NCI-H82 (cell line): ENCODE measurements around the gene SSH2.
"Not testable (repeated sequence)": the region's sequence is repeated elsewhere in the genome, so short reads cannot be mapped to it uniquely, and the experiment has no call there.

Source experiments
- DNase-seq: peaks from one replicate; lab custom pipeline; 2025; lab: John Stamatoyannopoulos, UW

Gene SSH2

DNA sequence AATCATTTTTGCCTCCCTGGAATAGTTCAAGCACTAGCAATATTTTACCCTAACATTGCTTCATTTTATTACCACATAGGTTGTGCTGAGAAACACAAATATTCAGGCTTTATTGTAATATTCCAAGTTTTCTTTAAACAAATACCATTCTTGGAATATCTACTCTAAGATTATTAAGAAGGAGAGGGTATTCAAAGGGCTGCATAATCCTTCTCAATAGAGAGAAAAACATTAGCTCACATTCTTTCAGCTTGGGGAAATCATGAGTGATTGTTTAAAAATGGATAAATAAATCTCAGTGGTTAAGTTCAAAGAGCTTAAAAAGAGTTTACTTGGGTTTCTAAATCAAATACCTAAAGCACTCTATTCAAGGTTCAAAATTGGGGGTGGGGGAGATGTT lies 195.4 kb downstream of the SSH2 start:
- no peak for DNase-seq

DNA sequence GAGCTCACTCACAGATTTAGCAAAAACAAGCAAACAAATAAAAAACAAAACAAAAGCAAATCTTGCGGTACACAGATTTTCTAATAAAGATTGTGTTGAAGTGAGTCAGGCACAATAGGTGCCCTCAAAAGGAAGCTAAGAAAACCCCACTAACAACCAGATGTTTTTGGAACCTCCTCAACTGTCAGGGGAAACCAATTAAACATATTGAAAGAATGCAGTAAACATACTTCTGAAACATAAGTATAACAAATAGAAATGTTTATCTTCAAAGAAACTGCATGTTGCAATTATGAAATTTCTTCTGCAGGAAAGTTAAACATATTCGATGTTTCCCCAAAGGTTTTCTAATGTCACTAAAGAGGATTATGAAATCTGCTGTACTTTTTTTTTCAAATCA lies 196.9 kb downstream of the SSH2 start:
- no peak for DNase-seq

DNA sequence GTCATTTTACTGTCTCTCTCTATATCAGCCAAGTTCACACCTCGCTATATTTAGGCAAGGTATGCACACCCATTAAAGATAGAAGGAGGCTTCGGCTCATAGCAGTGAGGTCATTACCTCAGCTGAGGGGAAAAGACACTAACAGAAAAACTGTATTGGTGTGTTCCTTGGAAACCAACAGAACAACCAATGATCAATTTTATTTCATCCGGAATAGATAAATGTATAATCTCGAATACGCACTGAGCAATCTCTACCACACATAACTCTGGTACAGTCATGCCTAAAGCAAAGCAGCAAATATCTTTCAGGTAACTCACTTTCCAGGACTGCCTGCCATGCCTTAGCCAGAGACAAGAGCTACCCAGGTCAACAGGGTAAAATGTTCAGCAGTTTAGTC lies 197.4 kb downstream of the SSH2 start:
- DNase-seq: no peak

DNA sequence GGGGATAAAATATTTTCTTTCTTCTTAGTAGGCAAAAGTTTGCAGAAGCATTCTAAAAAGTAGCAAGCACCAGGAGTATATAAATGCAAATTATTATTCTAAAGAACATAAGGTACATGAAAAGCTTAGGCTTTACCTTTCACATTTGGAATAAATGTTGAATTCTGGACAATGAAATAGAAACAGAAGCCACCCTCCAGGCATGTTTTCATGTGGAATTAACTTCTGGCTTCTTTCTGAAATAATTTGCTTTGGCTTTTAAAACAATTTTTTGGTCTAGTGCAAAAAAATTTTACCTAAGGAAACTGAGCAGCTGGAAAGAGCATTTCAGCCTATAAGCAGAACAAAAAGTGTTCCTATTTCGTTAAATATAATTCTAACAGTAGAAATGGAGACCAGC lies 197.8 kb downstream of the SSH2 start:
- no peak for DNase-seq

DNA sequence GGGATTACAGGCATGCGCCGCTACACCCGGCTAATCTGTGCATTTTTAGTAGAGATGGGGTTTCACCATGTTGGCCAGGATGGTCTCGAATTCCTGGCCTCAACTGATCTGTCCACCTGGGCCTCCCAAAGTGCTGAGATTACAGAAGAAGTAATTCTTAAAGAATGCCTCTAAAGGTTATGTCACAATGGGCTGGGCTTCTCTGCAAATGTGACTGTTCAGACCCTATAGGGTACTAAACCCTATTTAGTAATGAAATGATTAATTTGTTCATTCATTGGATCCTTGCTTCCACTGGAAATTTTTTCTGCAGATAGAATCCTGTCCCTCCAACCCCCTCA lies 198.5 kb downstream of the SSH2 start:
- no peak for DNase-seq

DNA sequence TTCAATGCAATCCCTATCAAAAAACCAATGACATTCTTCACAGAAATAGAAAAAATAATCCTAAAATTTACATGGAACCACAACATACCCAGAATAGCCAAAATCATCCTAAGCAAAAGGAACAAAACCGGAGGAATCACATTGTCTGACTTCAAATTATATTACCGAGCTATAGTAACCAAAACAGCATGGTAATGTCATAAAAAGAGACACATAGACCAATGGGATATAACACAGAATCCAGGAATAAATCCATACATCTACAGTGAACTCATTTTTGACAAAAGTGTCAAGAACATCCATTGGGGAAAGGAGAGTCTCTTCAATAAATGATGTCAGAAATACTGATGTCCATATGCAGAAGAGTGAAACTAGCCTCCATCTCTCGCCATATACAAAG lies 201.5 kb downstream of the SSH2 start:
- DNase-seq: no peak

DNA sequence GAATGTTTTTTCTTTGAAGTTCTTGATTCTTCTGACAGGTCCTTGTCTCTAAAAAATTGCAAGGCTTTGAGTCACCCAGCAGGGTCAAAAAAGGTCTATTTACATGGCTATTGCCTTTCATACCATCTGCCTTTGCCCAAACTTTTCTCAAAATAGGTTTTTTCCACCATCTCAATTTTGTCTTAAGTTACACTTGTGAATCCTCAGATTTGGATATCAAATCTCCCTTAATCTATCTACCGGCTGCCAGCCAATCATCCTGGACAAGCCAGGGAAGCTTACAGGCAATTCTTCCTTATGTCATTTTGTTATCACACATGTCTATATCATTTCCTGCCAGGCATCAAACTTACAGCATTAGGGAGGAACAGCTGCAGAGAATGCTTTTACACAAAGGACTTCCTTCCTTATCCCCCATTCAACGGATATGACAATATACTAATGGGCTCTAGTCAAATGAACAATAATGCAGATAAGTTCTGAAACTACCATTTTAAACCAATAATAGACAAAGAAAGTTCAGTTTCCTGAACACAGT lies 203.2 kb downstream of the SSH2 start:
- peak; percentile 56 for DNase-seq

DNA sequence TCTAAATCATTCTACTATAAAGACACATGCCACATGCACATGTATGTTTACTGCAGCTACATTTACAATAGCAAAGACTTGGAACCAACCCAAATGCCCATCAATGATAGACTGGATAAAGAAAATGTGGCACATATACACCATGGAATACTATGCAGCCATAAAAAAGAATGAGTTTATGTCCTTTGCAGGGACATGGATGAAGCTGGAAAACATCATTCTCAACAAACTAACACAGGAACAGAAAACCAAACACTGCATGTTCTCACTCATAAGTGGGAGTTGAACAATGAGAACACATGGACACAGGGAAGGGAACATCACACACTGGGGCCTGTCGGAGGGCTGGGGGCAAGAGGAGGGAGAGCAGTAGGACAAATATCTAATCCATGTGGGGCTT lies 204.6 kb downstream of the SSH2 start:
- DNase-seq: not testable (repeated sequence)

DNA sequence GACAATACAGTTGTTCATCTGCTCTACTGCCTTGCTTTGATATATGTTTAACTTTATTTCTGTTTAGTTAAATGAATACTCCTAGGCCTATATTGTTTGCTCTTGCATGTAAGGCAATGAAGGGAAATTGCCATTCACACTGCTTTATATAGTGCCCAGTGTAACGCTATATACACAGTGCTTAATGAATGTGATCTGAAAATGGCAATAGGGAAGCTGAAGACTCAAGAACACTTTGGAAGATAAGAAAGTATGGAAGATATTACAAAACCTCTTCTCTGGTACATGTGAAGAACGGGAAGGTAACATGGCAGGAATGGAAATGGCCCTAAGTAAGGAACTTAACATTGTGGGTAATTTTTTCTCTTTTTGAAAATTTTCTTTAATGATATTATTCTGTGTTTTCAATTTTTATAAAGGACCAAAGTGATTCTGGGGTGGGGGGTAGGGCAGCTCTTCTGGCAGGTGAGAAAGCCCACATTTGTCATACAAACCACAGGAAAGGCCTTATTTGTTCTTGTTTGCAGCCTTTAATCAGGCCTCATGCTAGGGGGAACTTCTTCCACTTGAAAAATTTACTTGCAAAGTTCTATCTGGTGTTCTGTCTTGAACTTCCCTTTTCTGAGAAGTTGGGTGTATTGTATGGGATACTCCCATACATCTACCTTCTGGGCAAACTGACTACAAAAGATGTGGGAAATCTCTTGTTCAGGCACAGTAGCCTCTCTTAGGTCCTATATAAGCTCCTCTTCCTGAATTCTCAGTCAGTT lies 206.6 kb downstream of the SSH2 start:
- DNase-seq: no peak

DNA sequence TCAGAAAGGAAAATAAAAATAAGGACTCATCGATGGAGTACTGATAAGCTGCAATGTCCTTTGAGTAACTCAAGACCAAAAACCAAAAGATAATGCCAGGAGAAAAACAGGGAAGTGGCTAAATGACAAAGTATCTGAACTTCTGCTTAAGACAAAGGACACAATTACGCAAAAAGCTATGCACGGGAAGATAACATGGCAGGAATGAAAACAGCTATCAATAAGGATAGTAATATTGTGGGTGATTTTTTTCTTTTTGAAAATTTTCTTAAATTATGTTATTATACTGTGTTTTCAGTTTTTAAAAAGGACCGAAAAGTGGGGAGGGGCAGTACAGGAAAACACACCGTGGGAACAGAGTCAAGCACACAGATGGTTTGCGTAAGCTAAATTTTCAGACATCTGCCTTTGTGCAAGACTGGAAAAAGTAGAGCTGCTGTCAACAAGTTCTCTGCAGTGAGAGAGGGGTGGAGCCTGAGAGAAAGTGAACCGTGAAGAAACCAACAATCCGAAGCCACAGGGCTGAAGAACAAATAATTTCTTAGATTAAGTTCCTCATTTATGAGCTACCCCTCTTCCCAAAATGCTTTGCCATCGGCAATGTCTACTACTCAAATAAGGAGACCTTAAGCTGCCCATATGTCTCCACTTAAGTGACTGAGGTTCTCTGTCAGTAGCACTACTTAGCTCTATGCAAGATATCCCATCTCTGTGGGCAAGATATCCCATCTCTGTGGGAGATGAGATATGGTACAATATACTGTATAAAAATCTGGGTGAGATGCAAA lies 207.4 kb downstream of the SSH2 start:
- peak; percentile 21 for DNase-seq

DNA sequence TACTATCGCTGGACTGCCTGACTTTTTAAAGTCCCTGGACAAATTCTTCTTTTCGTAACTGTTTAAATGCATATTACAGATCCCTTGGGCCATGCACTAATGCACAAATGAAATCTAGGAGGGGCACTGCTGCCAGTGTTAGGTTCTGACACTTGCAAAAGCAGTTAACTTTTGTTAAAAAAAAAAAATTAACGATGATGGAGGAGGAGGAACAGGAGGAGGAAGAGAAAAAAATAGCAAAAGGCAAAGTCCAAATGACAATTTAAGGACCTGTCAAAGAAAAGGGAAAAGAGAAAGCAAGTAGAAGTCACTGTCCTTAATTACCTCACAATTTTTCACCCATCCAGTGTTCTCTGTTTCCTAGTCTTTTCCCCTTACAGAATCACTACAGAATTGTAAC lies 209.5 kb downstream of the SSH2 start:
- DNase-seq: no peak

DNA sequence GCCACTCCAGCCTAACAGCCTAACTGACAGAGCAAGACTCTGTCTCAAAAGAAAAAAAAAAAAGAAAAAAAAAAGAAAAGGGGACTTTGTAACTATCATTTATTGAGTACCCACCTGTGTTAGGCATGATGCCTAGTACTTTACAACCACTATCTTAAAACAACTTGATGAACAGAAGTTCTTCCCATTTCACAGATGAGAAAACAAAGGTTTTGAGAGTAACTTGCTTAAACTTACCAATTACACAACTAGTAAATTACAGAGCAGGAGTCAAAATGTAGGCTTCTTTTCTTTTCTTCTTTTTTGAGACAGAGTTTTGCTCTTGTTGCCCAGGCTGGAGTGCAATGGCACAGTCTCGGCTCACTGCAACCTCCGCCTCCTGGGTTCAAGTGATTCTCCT lies 210.6 kb downstream of the SSH2 start:
- DNase-seq: no peak

DNA sequence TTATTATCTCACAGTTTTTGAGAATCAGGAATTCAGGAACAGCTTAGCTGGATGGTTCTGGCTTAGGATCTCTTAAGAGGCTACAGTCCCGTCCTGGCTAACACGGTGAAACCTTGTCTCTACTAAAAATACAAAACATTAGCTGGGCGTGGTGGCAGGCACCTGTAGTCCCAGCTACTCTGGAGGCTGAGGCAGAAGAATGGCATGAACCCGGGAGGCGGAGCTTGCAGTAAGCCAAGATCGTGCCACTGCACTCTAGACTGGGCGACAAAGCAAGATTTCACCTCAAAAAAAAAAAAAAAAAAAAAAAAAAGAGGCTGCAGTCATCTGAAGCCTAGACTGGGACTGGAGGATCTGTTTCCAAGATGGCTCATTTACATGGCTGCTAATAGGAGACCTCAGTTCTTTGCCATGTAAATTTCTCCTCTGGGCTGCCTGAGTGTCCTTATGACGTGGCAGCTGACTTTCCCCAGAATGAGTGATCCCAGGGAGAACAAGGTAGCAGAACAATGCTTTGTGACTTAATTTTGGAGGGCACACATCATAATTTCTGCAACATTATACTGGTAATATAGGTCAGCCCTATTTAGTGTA lies 211.5 kb downstream of the SSH2 start:
- no peak for DNase-seq

DNA sequence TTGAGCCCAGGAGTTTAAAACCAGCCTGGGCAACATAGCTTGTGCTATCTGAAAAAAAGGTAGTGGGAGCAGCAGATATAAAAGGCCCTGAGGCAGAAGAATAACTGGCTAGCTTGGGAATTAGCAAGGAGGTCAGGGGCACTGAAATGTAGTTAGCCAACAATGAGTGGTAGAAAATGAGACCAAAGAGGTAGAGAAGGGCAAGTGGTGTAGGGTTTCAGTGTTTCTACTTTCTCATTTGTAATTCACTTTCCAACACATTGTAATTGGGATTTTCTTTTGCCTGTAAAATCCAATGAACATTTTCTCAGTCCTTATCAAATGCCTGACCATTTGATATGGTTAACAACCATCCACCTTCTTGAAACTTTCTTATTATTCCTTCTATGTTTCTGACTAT lies 212.2 kb downstream of the SSH2 start:
- no peak for DNase-seq

DNA sequence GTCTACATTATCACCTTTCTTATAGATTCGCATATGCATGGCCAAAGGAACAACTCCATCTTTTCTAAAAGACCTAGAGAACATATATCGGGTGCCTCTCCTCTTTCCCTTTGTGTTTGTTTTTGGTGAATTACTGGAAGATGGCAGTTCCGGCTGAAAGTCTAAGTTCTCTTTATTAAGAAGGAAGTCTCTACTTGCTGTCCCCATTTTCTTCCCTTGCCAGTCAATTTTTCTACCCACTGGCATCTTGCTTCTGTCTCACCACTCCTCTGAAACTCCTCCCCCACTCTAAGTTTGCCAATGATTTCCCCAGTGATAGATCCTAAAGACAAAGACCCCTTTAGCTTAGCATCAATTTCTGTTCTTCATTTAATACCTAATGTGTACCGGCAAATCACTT lies 213.5 kb downstream of the SSH2 start:
- DNase-seq: no peak

DNA sequence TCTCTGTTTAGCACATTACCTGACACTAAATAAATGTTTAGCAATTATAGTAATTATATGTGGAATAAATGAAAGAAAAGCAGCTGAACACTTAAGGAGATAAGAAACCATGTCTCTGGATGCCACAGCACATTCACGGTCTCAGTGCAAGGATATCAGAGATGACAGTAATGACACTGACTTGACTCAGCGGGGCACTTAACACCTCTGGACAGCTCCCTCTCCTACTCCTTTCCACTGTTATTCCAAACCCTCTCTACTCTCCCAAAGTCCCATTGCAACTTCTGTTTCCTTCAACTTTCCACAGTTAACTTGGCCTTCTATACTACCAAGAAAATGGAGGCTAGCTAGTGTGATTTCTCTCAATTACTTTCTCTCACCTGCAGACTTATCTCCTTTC lies 214.3 kb downstream of the SSH2 start:
- no peak for DNase-seq

DNA sequence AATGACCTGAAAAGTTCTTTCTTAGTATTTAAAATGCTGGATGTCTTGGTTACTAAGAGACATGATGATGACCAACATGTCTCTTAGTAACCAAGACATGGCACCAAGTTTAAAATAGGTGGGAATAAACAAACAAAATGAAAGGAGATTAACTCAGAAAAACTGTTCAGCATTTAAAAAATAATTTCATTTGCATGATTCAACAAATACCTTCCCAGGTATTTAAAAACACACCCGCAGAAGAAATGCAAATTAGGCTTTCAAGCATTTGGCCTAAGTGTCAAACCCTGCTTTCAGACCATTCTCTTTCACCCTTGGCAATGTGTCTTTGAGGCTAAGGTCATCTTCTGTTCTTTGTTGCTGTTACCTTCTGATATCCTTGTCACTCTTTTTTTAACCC lies 215.9 kb downstream of the SSH2 start:
- no peak for DNase-seq

DNA sequence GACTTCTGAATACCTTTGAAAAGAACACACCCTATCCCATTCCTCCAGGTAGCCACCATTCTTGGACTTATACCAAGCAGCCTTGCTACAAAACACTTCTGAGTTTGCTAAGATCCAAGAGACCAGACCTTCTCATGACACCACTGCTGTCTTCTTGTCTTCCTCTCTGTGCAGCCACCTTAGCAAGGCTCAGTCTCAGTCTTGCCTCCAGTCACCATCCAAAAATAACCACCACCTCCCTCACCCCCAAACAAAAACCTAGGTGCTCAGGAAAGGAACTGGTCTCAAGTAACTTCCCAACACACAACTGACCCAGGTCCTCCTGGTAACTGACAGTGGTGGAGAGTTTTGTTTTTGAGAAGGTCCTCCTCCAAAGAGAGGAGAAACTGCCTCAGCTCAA lies 216.4 kb downstream of the SSH2 start:
- no peak for DNase-seq

DNA sequence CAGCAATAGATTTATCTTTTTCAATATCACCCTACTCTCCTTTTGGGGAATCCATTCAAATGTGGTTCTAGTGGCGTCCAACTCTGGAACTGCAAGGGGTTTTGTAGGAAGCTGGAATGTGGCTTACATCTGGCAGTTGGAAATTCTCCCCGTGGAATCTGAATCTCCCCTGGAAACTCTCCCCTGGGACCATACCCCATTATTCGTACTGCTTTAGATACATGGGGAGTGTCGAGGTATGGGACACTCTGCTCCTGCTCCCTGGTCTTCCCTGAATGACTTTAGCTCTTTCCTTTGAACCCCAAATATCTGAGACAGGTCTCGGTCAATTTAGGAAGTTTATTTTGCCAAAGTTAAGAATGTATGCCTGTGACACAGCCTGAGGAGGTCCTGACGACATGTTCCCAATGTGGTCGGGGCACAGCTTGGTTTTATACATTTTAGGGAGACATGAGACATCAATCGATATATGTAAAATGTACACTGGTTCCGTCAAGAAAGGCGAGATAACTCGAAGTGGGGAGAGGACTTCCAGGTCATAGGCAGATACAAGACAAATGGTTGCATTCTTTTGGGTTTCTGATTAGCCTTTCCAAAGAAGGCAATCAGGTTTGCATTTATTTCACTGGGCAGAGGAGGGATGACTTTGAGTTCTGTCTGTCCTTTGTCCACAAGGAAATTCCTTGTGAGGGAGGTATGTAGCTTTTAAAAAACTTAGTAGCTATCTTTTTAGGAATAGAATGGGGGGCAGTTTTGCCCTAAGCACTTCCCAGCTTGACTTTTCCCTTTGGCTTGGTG lies 218.2 kb downstream of the SSH2 start:
- DNase-seq: no peak

DNA sequence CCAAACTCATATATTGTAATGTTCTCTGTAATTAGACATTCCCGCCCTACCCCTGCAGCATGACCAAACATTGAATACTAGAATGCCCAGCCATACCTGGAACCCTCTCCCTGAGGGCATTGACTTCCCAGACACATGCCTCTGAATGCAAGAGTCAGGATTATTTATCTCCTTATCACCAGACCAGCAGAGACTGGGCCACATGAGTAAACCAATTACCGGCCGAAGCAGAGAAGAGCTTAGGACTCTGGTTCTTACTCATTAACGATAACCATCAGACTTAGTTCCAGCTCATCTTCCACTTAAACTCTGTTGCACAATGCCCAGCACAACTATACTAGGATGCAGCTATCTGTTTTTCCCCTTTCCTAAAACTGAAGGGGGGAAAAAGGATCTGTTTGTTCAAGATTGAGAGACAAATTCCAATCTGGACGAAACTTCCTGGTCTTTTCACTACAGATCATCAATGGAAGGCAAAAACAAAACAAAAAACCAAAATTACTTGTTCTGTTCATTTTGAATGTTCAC lies 219.1 kb downstream of the SSH2 start:
- DNase-seq: peak; percentile 95

DNA sequence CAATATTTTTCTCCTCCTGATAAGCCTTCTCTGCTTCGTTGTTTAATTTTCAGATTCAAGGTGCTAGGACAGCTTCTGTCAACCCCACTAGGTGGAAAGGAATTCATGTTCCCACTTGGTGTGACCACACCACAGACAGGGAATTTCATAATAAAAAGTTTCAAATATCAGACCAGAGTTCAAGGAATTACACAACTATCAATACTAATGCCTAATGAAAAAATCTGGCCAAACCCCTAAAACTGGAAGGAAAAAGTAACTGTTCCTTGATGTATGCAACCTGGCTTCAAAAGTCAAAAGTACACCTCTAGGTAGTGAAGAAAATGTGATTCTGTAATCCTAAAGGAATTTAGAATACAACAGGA lies 219.5 kb downstream of the SSH2 start:
- DNase-seq: no peak

DNA sequence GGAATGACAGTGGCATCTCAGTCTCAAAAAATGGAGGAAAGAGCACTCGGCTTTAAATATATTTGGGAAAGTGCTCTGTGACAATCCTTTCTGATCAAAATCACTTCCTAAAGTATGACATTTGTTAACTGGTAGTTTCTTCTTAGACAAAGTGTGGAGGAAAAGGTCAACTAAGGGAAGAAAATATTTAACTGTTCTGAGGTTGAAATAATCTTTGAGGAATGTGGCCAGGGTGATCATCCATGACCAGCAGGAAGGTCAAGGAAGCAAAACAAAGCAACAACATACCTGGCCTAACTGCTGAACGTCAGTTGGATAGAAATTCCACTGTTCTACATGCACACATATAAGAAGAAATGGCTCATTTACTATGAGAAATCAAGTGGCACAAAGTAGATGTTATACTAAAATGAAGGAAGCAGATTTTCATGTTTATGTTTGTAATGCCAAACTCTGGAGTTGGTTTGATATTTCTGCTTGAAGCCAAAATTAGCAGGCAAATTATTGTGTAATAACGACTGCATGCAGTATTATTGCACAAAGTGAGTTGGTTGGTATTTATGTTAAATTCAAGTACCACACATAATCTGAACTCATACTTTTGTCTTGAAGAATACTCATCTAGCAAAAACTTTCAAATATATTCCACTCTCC lies 220.0 kb downstream of the SSH2 start:
- DNase-seq: no peak
